Esophagus squamous epithelium (tissue), 5 donors: ENCODE measurements around the gene WNK2. TPM values are rescaled to one million over a fixed set of nuclear protein-coding genes. Genes with fewer than 3 reads are reported as not detected.

ENCODE experiments used
- DNase-seq: peaks from one replicate; lab custom pipeline; 2025; lab: John Stamatoyannopoulos, UW
- H3K27ac ChIP-seq, 4 donors: fragments of 200-600 bp; sonication (generic); one replicate each; pipeline ENCODE4 v1.5.1; 2016 to 2019; ENCODE audit warnings: mild to moderate bottlenecking in 1 of 4
- H3K27me3 ChIP-seq, 4 donors: fragments of 200-600 bp; sonication (generic); 1 replicate in 3 of 4; 2 replicates in 1 of 4; pipeline versions ENCODE4 v1.5.1 to v1.6.0; 2017 to 2021; ENCODE audit warnings: antibody characterized with exemption in 1 of 4
- H3K36me3 ChIP-seq, 3 donors: fragments of 200-600 bp; sonication (generic); one replicate each; pipeline ENCODE4 v1.5.1; 2016 to 2019
- H3K4me1 ChIP-seq, 3 donors: fragments of 200-600 bp; sonication (generic); one replicate each; pipeline ENCODE4 v1.5.1; 2017 to 2019
- H3K4me3 ChIP-seq, 4 donors: fragments of 200-600 bp; sonication (generic); 1 replicate in 3 of 4; 2 replicates in 1 of 4; pipeline ENCODE4 v1.5.1; 2016 to 2019; ENCODE audit warnings: mild to moderate bottlenecking in 2 of 4, moderate library complexity in 1 of 4
- H3K9me3 ChIP-seq, 3 donors: fragments of 200-600 bp; sonication (generic); one replicate each; pipeline ENCODE4 v1.5.1; 2016 to 2019
- POLR2A ChIP-seq, 4 donors: fragments of 450-650 bp; IDR thresholded peaks; one replicate each; pipeline ENCODE4 v1.6.1; 2017; ENCODE audit warnings: antibody characterized with exemption in 4 of 4, mild to moderate bottlenecking in 4 of 4, moderate library complexity in 3 of 4
- WGBS, 2 donors: methylation state at CpG; one replicate each; pipeline ENCODE4 v1.1.5; 2018; 5-methylcytosine and 5-hydroxymethylcytosine counted together
- intact Hi-C: fragments of 100-400 bp; cut with DNase I; formaldehyde crosslinking; loops from one replicate; pipeline ENCODE4 v1.15.0; 2022
- total RNA-seq, 4 donors: library from RNA; depleted of rRNA; stranded (reverse); fragments of >200 nt; gene quantifications; one replicate each; pipeline ENCODE4 v1.1.0, GENCODE V29; 2016
- TF ChIP-seq, protein P1 (sequence below), 6 experiments: fragments of 450-650 bp in 4 of 6; fragments of 200-600 bp in 2 of 6; sonication (generic) in 2 of 6; IDR thresholded peaks; one replicate each; pipeline ENCODE4 v1.5.1; 2016 to 2019; ENCODE audit warnings: antibody characterized with exemption in 6 of 6, mild to moderate bottlenecking in 4 of 6, moderate library complexity in 4 of 6
- donor health status: DM: yes; HTN: yes; CAD: no.

WNK2 gene
- total RNA-seq, 4 donors from 2014 or later = 0.40 to 8.8 (median 5.2) TPM

GRCh38 chr9:93369686-93370085 is 185.7 kb downstream of the WNK2 start:
- Histone ChIP-seq H3K27ac (no peak overlapping the region), H3K36me3 (no peaks in the 10 kb centered on the region), H3K27me3 (peaks cover 0 to 19% (median 0%) of the 10 kb centered on the region in 4 donors), H3K4me1 (no peaks in the 10 kb centered on the region), H3K4me3 (no peak overlapping the region), H3K9me3 (no peaks in the 10 kb centered on the region)
- 92 to 100% methylated on average over 1 of the region's 1 CpG for WGBS, 2 donors
- DNase-seq = no peak
- TF ChIP-seq, protein P1, sequence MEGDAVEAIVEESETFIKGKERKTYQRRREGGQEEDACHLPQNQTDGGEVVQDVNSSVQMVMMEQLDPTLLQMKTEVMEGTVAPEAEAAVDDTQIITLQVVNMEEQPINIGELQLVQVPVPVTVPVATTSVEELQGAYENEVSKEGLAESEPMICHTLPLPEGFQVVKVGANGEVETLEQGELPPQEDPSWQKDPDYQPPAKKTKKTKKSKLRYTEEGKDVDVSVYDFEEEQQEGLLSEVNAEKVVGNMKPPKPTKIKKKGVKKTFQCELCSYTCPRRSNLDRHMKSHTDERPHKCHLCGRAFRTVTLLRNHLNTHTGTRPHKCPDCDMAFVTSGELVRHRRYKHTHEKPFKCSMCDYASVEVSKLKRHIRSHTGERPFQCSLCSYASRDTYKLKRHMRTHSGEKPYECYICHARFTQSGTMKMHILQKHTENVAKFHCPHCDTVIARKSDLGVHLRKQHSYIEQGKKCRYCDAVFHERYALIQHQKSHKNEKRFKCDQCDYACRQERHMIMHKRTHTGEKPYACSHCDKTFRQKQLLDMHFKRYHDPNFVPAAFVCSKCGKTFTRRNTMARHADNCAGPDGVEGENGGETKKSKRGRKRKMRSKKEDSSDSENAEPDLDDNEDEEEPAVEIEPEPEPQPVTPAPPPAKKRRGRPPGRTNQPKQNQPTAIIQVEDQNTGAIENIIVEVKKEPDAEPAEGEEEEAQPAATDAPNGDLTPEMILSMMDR (IDR thresholded peaks at IDR 0.05) = no peak
- TF ChIP-seq POLR2A (IDR thresholded peaks at IDR 0.05) = no peak
- intact Hi-C loops = no loop called here

Other genes with a start within 250 kb of the WNK2 start
- gene FGD3, start 236.6 kb upstream of the WNK2 start, total RNA-seq = 1 to 10 TPM; 2.4 to 6.5 (median 4.9) TPM
- gene SUSD3, start 125.4 kb upstream of the WNK2 start, total RNA-seq = 1 to 10 TPM in 3 of 4 donors, under 1 TPM in 1; 0.22 to 5.8 (median 2.7) TPM
- 10 to 100 TPM; 16.2 to 37.8 (median 29.0) TPM for gene CARD19, start 87.9 kb upstream of the WNK2 start, total RNA-seq
- gene NINJ1, start 49.9 kb upstream of the WNK2 start, total RNA-seq = 10 to 100 TPM; 12.6 to 61.3 (median 31.4) TPM